ENCODE results near the gene UBE2N. TPM values are rescaled to one million over a fixed set of nuclear protein-coding genes. Genes with fewer than 3 reads are reported as not detected.
A peak's percentile ranks its signal among the peaks of the same experiment; 100 is the strongest.

Gene UBE2N
- total and polyA plus RNA-seq, 10 of the 15 experiments (the other 5 are each of a cell fraction or from before 2014, with no cell fraction given): 243 to 945 (median 443) TPM

GRCh38 chr12:93373961-93374656 is 67.6 kb downstream of the UBE2N start:
- WGBS (ENCODE audit: insufficient coverage, insufficient replicate concordance, low lambda C conversion rate, missing lambda C conversion rate): 97% methylated on average over 2 of the region's 2 CpGs
- TF ChIP-seq BACH1 (IDR thresholded peaks at IDR 0.05; ENCODE audit: borderline replicate concordance): no peak
- TF ChIP-seq PKNOX1 (IDR thresholded peaks at IDR 0.05): peak; percentile 21; the same call in 1 of the 2 replicates
- TF ChIP-seq IRF3 (IDR thresholded peaks at IDR 0.05): no peak
- TF ChIP-seq TBL1XR1 (IDR thresholded peaks at IDR 0.05; ENCODE audit: low read depth, low read length): no peak
- TF ChIP-seq JUNB (IDR thresholded peaks at IDR 0.05): peak; percentile 58
- TF ChIP-seq CHD1 (IDR thresholded peaks at IDR 0.05; ENCODE audit: low read depth, low read length): no peak
- no peak for TF ChIP-seq ZBTB33 (IDR thresholded peaks at IDR 0.05)
- peak; percentile 20; the same call in 1 of the 2 replicates for TF ChIP-seq RELB (IDR thresholded peaks at IDR 0.05; ENCODE audit: low read depth)
- no peaks in the 10 kb centered on the region for H3K36me3 ChIP-seq (ENCODE audit: control insufficient read depth in 2 of 2, insufficient read depth in 2 of 2, low read length in 1 of 2)
- H3K79me2 ChIP-seq (ENCODE audit: control insufficient read depth, insufficient read depth, low read length): peaks cover 29% of the 10 kb centered on the region
- peaks cover 9% of the 10 kb centered on the region for H3K4me1 ChIP-seq (ENCODE audit: control insufficient read depth, insufficient read depth, low read length)
- no TSS peak for BruUV-seq (replicated peaks)
- in situ Hi-C loops (cut with MboI) (no loop called here), intact Hi-C loops (cut with micrococcal nuclease; ENCODE audit: unreplicated experiment) (no loop called here)
- no peaks in the 10 kb centered on the region for H3K27me3 ChIP-seq (replicated peaks in 1 of 2; ENCODE audit: control insufficient read depth in 2 of 2, insufficient read depth in 2 of 2, low read length in 1 of 2)
- no peaks in the 10 kb centered on the region for H4K20me1 ChIP-seq (ENCODE audit: control insufficient read depth, insufficient read depth)
- peak overlapping the region; percentile 68 for H3K4me2 ChIP-seq (ENCODE audit: control insufficient read depth, insufficient read depth)
- 0 out of 2 replicates have a peak overlapping the region, but pooled peaks have one; percentile 5 for H3K4me3 ChIP-seq
- ChIA-PET CTCF (interaction anchor here (0.7 to 4.6 kb wide), 12 partner anchors 9 to 387 kb away, joined by 3 to 22 read pairs (median 4); no protein-coding TSS in a partner anchor), POLR2A (interaction anchor here (0.6 to 2.2 kb wide), 8 partner anchors 9 to 267 kb away, joined by 3 to 8 read pairs (median 4); no protein-coding TSS in a partner anchor), SMC1A (ENCODE audit: uncharacterized antibody, unreplicated experiment) (interaction anchor here (0.7 to 2.7 kb wide), 23 partner anchors 8 to 387 kb away, joined by 3 to 11 read pairs (median 4); no protein-coding TSS in a partner anchor), RAD21 (ENCODE audit: unreplicated experiment) (interaction anchor here (0.7 to 5.4 kb wide), 14 partner anchors 8 to 386 kb away, joined by 3 to 44 read pairs (median 3); no protein-coding TSS in a partner anchor)
- H3K9ac ChIP-seq (ENCODE audit: control insufficient read depth, insufficient read depth, low read length): no peak overlapping the region
- peak; percentile 11; the same call in 2 of the 3 replicates for ATAC-seq
- H2AFZ ChIP-seq (ENCODE audit: control insufficient read depth, low read depth, low read length): no peak overlapping the region; the same call in 1 of the 2 replicates
- FAIRE-seq: peak; percentile 13
- no peak for DNase-seq (ENCODE audit: low read depth, low spot score)
- H3K27ac ChIP-seq (ENCODE audit: control insufficient read depth, insufficient read depth): no peak overlapping the region
- H3K9me3 ChIP-seq (replicated peaks; ENCODE audit: control insufficient read depth, insufficient read depth, low read length): no peaks in the 10 kb centered on the region
